ENCODE measurements around the gene HOOK1. TPM values are rescaled to one million over a fixed set of nuclear protein-coding genes. Genes with fewer than 3 reads are reported as not detected.

The HOOK1 gene
- total and polyA plus RNA-seq, 2 donors (not counting 3 experiments of a cell fraction or from before 2014, with no cell fraction given) = not detected

GRCh38 chr1:59917026-59917784, 102.5 kb downstream of the HOOK1 start:
- dilution Hi-C loops (cut with MboI; ENCODE audit: extremely low pct_ligation_motif_present, low sequenced_read_pairs) (no loop called here), intact Hi-C loops (cut with micrococcal nuclease) (no loop called here)
- Histone ChIP-seq H3K27ac (ENCODE audit: insufficient read depth, low read depth, low read length) (no peak overlapping the region), H3K9me3 (replicated peaks; ENCODE audit: control insufficient read depth, insufficient read depth, low read length) (no peaks in the 10 kb centered on the region), H3K27me3 (ENCODE audit: control insufficient read depth in 2 of 2, insufficient read depth in 2 of 2, low read length in 2 of 2) (peaks cover 0 to 2% of the 10 kb centered on the region in 2 experiments), H3K4me2 (ENCODE audit: insufficient read depth, low read length) (no peak overlapping the region), H4K20me1 (replicated peaks; ENCODE audit: control insufficient read depth, extremely low read depth, insufficient read depth, low read length) (no peaks in the 10 kb centered on the region), H3K9me1 (replicated peaks; ENCODE audit: control insufficient read depth, extremely low read depth, insufficient read depth, low read length) (no peaks in the 10 kb centered on the region), H3K4me3 (replicated peaks in 1 of 3; ENCODE audit: insufficient read depth in 1 of 3, low read depth in 1 of 3, low read length in 3 of 3) (no peak overlapping the region), H3K9ac (replicated peaks; ENCODE audit: extremely low read depth, insufficient read depth, low read length) (no peak overlapping the region), H2AFZ (ENCODE audit: low read depth, low read length) (no peak overlapping the region), H3K36me3 (ENCODE audit: control insufficient read depth in 2 of 2, extremely low read depth in 1 of 2, insufficient read depth in 2 of 2, low read length in 2 of 2) (no peaks in the 10 kb centered on the region), H3K79me2 (ENCODE audit: control insufficient read depth, insufficient read depth, low read length) (no peaks in the 10 kb centered on the region), H3K4me1 (ENCODE audit: control insufficient read depth, extremely low read depth, insufficient read depth, low read length) (no peaks in the 10 kb centered on the region)
- DNase-seq (ENCODE audit: low read depth, low spot score) (no peak), FAIRE-seq (no peak)
- no TSS peak for BruUV-seq (replicated peaks)
- no peak for TF ChIP-seq MAX (IDR thresholded peaks at IDR 0.05; ENCODE audit: insufficient read depth, insufficient read length)
- TF ChIP-seq POLR2AphosphoS5 (IDR thresholded peaks at IDR 0.05; ENCODE audit: insufficient read depth, low read depth, low read length) = no peak
- no peak for TF ChIP-seq MYC (IDR thresholded peaks at IDR 0.05; ENCODE audit: low read depth, low read length)
- no peak for TF ChIP-seq JUN (IDR thresholded peaks at IDR 0.05; ENCODE audit: borderline replicate concordance, insufficient read depth, insufficient read length, low read depth)
- TF ChIP-seq EZH2 (IDR thresholded peaks at IDR 0.05; ENCODE audit: borderline replicate concordance, low read depth, low read length, severe bottlenecking) = no peak
- TF ChIP-seq CTCF (IDR thresholded peaks at IDR 0.05; ENCODE audit: extremely low read depth in 1 of 2, insufficient read depth in 1 of 2, low read depth in 1 of 2, low read length in 2 of 2) = no peak
- TF ChIP-seq POLR2A (IDR thresholded peaks at IDR 0.05; ENCODE audit: low read depth, low read length) = no peak
- no peak for TF ChIP-seq FOS (IDR thresholded peaks at IDR 0.05; ENCODE audit: borderline replicate concordance, insufficient read depth, low read length)
- TF ChIP-seq GATA2 (IDR thresholded peaks at IDR 0.05; ENCODE audit: insufficient read depth, insufficient read length, low read depth, low read length) = no peak
- POLR2A ChIA-PET = no interaction called here
- CTCF ChIA-PET = interaction anchor here (1.2 kb wide), 1 partner anchor 30 kb away, joined by 5 read pairs; no protein-coding TSS in a partner anchor

Measured in endothelial cell of umbilical vein (primary cell).